Activated T-cell treated with anti-CD3 and anti-CD28 coated beads, Interleukin-2, amount 50 U/mL, for 4 hours (primary cell): ENCODE measurements around the gene ERCC6L. TPM values are rescaled to one million over a fixed set of nuclear protein-coding genes. Genes with fewer than 3 reads are reported as not detected.
"Not testable (repeated sequence)": the region's sequence is repeated elsewhere in the genome, so short reads cannot be mapped to it uniquely, and the experiment has no call there.

Experiments used
- ATAC-seq, 2 donors: fragments of 200-7000 bp; cut with Tn5 transposase; one replicate each; pipeline ENCODE4 v1.10.0; 2021
- DNase-seq: peaks from one replicate; pipeline ENCODE4 v3.0.0-alpha.2; 2020
- H3K27me3 Mint-ChIP-seq: one replicate; pipeline ENCODE4 v1.8.0; 2021; ENCODE audit warnings: low read depth, mixed read lengths
- H3K36me3 Mint-ChIP-seq: one replicate; pipeline ENCODE4 v1.8.0; 2022; ENCODE audit warnings: mixed read lengths; ENCODE audit not compliant: insufficient read depth
- H3K4me1 Mint-ChIP-seq: one replicate; pipeline ENCODE4 v1.8.0; 2021; ENCODE audit warnings: low read depth, mixed read lengths
- H3K4me3 Mint-ChIP-seq: one replicate; pipeline ENCODE4 v1.8.0; 2021; ENCODE audit warnings: mild to moderate bottlenecking, moderate library complexity, mixed read lengths
- H3K9me3 Mint-ChIP-seq: one replicate; pipeline ENCODE4 v1.8.0; 2021; ENCODE audit warnings: mixed read lengths
- total RNA-seq, 3 donors: library from RNA; stranded (reverse); gene quantifications; one replicate each; pipeline ENCODE4 v1.2.1, GENCODE V29; 2021

ERCC6L gene
- total RNA-seq, 3 donors from 2014 or later: 2.9 to 4.7 (median 4.3) TPM

- H3K36me3 Mint-ChIP-seq, H3K27me3 Mint-ChIP-seq, ATAC-seq, DNase-seq, H3K9me3 Mint-ChIP-seq, H3K4me3 Mint-ChIP-seq, H3K4me1 Mint-ChIP-seq: not testable (repeated sequence)
Measured at GRCh38 chrX:72220375-72220774, 18.5 kb downstream of the ERCC6L start.

- ATAC-seq (no peak), DNase-seq (no peak)
- Mint-ChIP-seq H3K9me3 (no peaks in the 10 kb centered on the region), H3K4me3 (no peak overlapping the region), H3K27me3 (no peaks in the 10 kb centered on the region), H3K36me3 (no peaks in the 10 kb centered on the region), H3K4me1 (no peaks in the 10 kb centered on the region)
Measured at GRCh38 chrX:72216973-72217372, 21.9 kb downstream of the ERCC6L start.

- Mint-ChIP-seq H3K9me3 (no peaks in the 10 kb centered on the region), H3K4me1 (no peaks in the 10 kb centered on the region), H3K36me3 (peaks cover 17% of the 10 kb centered on the region), H3K27me3 (no peaks in the 10 kb centered on the region), H3K4me3 (no peak overlapping the region)
- ATAC-seq: no peak
- DNase-seq: no peak
Measured at GRCh38 chrX:72208126-72208800, 30.6 kb downstream of the ERCC6L start.

GRCh38 chrX:72207366-72207765, 31.5 kb downstream of the ERCC6L start:
- DNase-seq (no peak), ATAC-seq (no peak)
- Mint-ChIP-seq H3K36me3 (peaks cover 17% of the 10 kb centered on the region), H3K4me3 (no peak overlapping the region), H3K27me3 (no peaks in the 10 kb centered on the region), H3K9me3 (no peaks in the 10 kb centered on the region), H3K4me1 (no peaks in the 10 kb centered on the region)

GRCh38 chrX:72205706-72206105, 33.1 kb downstream of the ERCC6L start:
- no peak for DNase-seq
- ATAC-seq: no peak
- Mint-ChIP-seq H3K36me3 (peaks cover 16% of the 10 kb centered on the region), H3K9me3 (no peaks in the 10 kb centered on the region), H3K27me3 (no peaks in the 10 kb centered on the region), H3K4me3 (no peak overlapping the region), H3K4me1 (no peaks in the 10 kb centered on the region)

GRCh38 chrX:72203421-72203820, 35.4 kb downstream of the ERCC6L start:
- Mint-ChIP-seq H3K4me3 (no peak overlapping the region), H3K4me1 (no peaks in the 10 kb centered on the region), H3K27me3 (no peaks in the 10 kb centered on the region), H3K9me3 (no peaks in the 10 kb centered on the region), H3K36me3 (peaks cover 12% of the 10 kb centered on the region)
- peak in 1 of 2 donors; percentile 71 for ATAC-seq
- no peak for DNase-seq

GRCh38 chrX:72202792-72203401, 35.9 kb downstream of the ERCC6L start:
- Mint-ChIP-seq H3K27me3 (no peaks in the 10 kb centered on the region), H3K4me3 (no peak overlapping the region), H3K36me3 (peaks cover 12% of the 10 kb centered on the region), H3K4me1 (no peaks in the 10 kb centered on the region), H3K9me3 (no peaks in the 10 kb centered on the region)
- DNase-seq: no peak
- no peak for ATAC-seq

- Mint-ChIP-seq H3K4me1 (no peaks in the 10 kb centered on the region), H3K4me3 (no peak overlapping the region), H3K27me3 (no peaks in the 10 kb centered on the region), H3K36me3 (peaks cover 10% of the 10 kb centered on the region), H3K9me3 (no peaks in the 10 kb centered on the region)
- ATAC-seq: no peak
- DNase-seq: no peak
Measured at GRCh38 chrX:72201836-72202536, 36.8 kb downstream of the ERCC6L start.

GRCh38 chrX:72182924-72183323, 55.9 kb downstream of the ERCC6L start:
- no peak overlapping the region for H3K4me3 Mint-ChIP-seq
- peaks cover 18% of the 10 kb centered on the region for H3K4me1 Mint-ChIP-seq
- H3K36me3 Mint-ChIP-seq: no peaks in the 10 kb centered on the region
- H3K27me3 Mint-ChIP-seq: no peaks in the 10 kb centered on the region
- DNase-seq (no peak), ATAC-seq (no peak)
- no peaks in the 10 kb centered on the region for H3K9me3 Mint-ChIP-seq

GRCh38 chrX:72181178-72182125, 57.4 kb downstream of the ERCC6L start, which contains the start of gene PIN4:
PIN4 (plus strand) TSS chrX:72181757; CDS start chrX:72181786, 29 bp downstream.
- H3K4me3 Mint-ChIP-seq: no peak within 1 kb of the TSS
- no peaks in the 10 kb centered on the region for H3K27me3 Mint-ChIP-seq
- ATAC-seq: peak; percentile 97 to 98
- no peaks in the 10 kb centered on the region for H3K9me3 Mint-ChIP-seq
- DNase-seq: peak; percentile 71
- H3K4me1 Mint-ChIP-seq: peaks cover 18% of the 10 kb centered on the region
- no peaks in the 10 kb centered on the region for H3K36me3 Mint-ChIP-seq

- Mint-ChIP-seq H3K4me3 (no peak overlapping the region), H3K4me1 (peaks cover 15% of the 10 kb centered on the region), H3K36me3 (no peaks in the 10 kb centered on the region), H3K27me3 (no peaks in the 10 kb centered on the region), H3K9me3 (no peaks in the 10 kb centered on the region)
- DNase-seq (no peak), ATAC-seq (no peak)
Measured at GRCh38 chrX:72180539-72180938, 58.3 kb downstream of the ERCC6L start.

- peaks cover 10% of the 10 kb centered on the region for H3K4me1 Mint-ChIP-seq
- no peak overlapping the region for H3K4me3 Mint-ChIP-seq
- H3K27me3 Mint-ChIP-seq: no peaks in the 10 kb centered on the region
- no peaks in the 10 kb centered on the region for H3K36me3 Mint-ChIP-seq
- DNase-seq (no peak), ATAC-seq (no peak)
- no peaks in the 10 kb centered on the region for H3K9me3 Mint-ChIP-seq
Measured at GRCh38 chrX:72176981-72177380, 61.8 kb downstream of the ERCC6L start.

- not testable (repeated sequence) for H3K4me3 Mint-ChIP-seq, ATAC-seq, H3K36me3 Mint-ChIP-seq, DNase-seq, H3K9me3 Mint-ChIP-seq, H3K27me3 Mint-ChIP-seq
- peaks cover 10% of the 10 kb centered on the region for H3K4me1 Mint-ChIP-seq
Measured at GRCh38 chrX:72176289-72176688, 62.5 kb downstream of the ERCC6L start.
